Ramos (cell line): ENCODE results near the gene ADAM30.

Experiments used
- in situ Hi-C: fragments of 300-500 bp; cut with MboI; formaldehyde crosslinking; loops from one replicate; pipeline ENCODE4 v1.14.3; 2022; ENCODE audit warnings: low sequenced_read_pairs; ENCODE audit not compliant: unreplicated experiment

ADAM30 gene

GRCh38 chr1:119909890-119910596, 13.7 kb upstream of the ADAM30 start:
- in situ Hi-C loops, result no loop called here

- in situ Hi-C loops, result no loop called here
These were observed 12.3 kb upstream of the ADAM30 start for GRCh38 chr1:119908661-119909060.

- in situ Hi-C loops, result no loop called here
These were observed 10.8 kb upstream of the ADAM30 start for GRCh38 chr1:119906927-119907652.

- in situ Hi-C loops, result no loop called here
These were observed 7.1 kb upstream of the ADAM30 start for GRCh38 chr1:119903443-119903835.

GRCh38 chr1:119902775-119903442, 6.6 kb upstream of the ADAM30 start:
- in situ Hi-C loops, result no loop called here

- in situ Hi-C loops, result no loop called here
These were observed 2.8 kb upstream of the ADAM30 start for GRCh38 chr1:119898981-119899720.

- in situ Hi-C loops, result no loop called here
These were observed 2.2 kb upstream of the ADAM30 start for GRCh38 chr1:119898530-119898929.

- in situ Hi-C loops, result no loop called here
These were observed 1.2 kb downstream of the ADAM30 start for GRCh38 chr1:119895102-119895501.

- in situ Hi-C loops, result no loop called here
These were observed 2.3 kb downstream of the ADAM30 start for GRCh38 chr1:119893827-119894700.

- in situ Hi-C loops, result no loop called here
These were observed 3.0 kb downstream of the ADAM30 start for GRCh38 chr1:119893238-119893791.

- in situ Hi-C loops, result no loop called here
These were observed 4.9 kb downstream of the ADAM30 start for GRCh38 chr1:119891386-119891785.

GRCh38 chr1:119888476-119888875, 7.8 kb downstream of the ADAM30 start:
- in situ Hi-C loops, result no loop called here

- in situ Hi-C loops, result no loop called here
These were observed 8.9 kb downstream of the ADAM30 start for GRCh38 chr1:119887427-119887826.

GRCh38 chr1:119885903-119886783, 10.2 kb downstream of the ADAM30 start:
- in situ Hi-C loops, result no loop called here

GRCh38 chr1:119884711-119885110, 11.6 kb downstream of the ADAM30 start:
- in situ Hi-C loops, result no loop called here

GRCh38 chr1:119883826-119884225, 12.5 kb downstream of the ADAM30 start:
- in situ Hi-C loops, result no loop called here

- in situ Hi-C loops, result no loop called here
These were observed 13.9 kb downstream of the ADAM30 start for GRCh38 chr1:119882132-119883049.
